Activated naive CD4-positive, alpha-beta T cell treated with anti-CD3 and anti-CD28 coated beads for 36 hours (primary cell): Measurements from ENCODE around the gene ARMC7. TPM values are rescaled to one million over a fixed set of nuclear protein-coding genes. Genes with fewer than 3 reads are reported as not detected.

Experiments
- CTCF ChIA-PET: fragments of 350-600 bp; sonication (Branson Sonifier 250); formaldehyde crosslinking; loops from one replicate; lab custom pipeline; 2021; ENCODE audit warnings: antibody characterized with exemption; lab: Charles Lee
- DNase-seq: peaks from one replicate; pipeline ENCODE4 v3.0.0-alpha.2; 2020
- H3K27ac Mint-ChIP-seq: one replicate; pipeline ENCODE4 v1.8.0; 2021; ENCODE audit warnings: mild to moderate bottlenecking, mixed read lengths
- H3K27me3 Mint-ChIP-seq: one replicate; pipeline ENCODE4 v1.8.0; 2021; ENCODE audit warnings: low read depth, mixed read lengths
- H3K36me3 Mint-ChIP-seq: one replicate; pipeline ENCODE4 v1.8.0; 2021; ENCODE audit warnings: low read depth, mixed read lengths
- H3K4me1 Mint-ChIP-seq: one replicate; pipeline ENCODE4 v1.8.0; 2021; ENCODE audit warnings: low read depth, mixed read lengths
- H3K4me3 Mint-ChIP-seq: one replicate; pipeline ENCODE4 v1.8.0; 2021; ENCODE audit warnings: mild to moderate bottlenecking, moderate library complexity, mixed read lengths
- H3K9me3 Mint-ChIP-seq: one replicate; pipeline ENCODE4 v1.8.0; 2021; ENCODE audit warnings: mixed read lengths
- intact Hi-C: fragments of 100-400 bp; cut with micrococcal nuclease; formaldehyde crosslinking; loops from one replicate; pipeline ENCODE4 v1.15.1; 2023
- total RNA-seq, 2 experiments: library from RNA; stranded (reverse); gene quantifications; one replicate each; pipeline ENCODE4 v1.2.3, GENCODE V29; 2021

The ARMC7 gene
- total RNA-seq, 2 experiments from 2014 or later: 3.8 to 4.9 TPM

DNA sequence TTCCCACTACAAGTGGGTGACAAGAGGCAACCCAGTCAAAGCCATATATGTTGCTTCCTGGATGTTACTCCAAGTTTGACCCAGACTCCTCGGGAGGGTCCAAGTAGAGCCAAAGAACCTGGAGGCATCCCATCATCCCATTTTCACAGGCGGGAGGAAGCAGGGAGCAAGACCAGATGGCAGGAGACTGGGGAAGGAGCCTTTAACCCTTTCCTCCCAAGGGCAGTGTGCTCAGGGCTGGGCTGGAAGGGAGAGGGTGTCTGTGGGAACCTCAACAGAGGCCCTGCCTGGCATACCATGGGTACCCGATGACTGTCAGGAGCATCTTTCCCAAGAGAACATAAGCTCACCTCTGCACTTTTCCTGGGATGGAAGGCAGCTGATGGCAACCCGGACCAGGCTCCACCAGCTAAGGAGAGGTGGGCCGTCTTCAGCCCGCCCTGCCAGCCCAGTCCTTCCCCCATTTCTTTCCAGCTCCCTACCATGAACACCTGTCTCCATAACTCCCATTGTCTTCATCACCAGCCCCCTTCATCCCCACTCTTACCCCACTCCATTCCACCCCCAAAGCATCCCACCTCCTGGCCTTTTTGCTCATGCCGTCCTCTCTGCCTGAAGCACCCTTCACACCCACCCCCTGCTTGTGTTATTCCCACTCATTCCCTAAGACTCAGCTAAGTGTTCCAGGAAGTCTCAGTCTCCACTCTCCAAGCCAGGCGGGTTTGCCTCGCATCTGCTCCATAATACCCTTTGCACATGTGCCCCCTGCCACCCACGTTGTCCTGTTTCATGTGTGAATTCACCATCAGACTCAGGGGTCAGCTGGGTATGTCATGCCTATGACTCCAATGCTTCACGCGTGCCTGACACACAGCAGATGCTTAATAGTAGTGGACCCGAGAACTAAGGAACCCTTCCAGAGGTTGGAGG is 27.9 kb upstream of the ARMC7 start:
- DNase-seq: no peak
- H3K4me3 Mint-ChIP-seq: no peak overlapping the region
- H3K36me3 Mint-ChIP-seq: no peaks in the 10 kb centered on the region
- no peaks in the 10 kb centered on the region for H3K27me3 Mint-ChIP-seq
- no peak overlapping the region for H3K27ac Mint-ChIP-seq
- intact Hi-C loops: no loop called here
- H3K4me1 Mint-ChIP-seq: peaks cover 33% of the 10 kb centered on the region
- no peaks in the 10 kb centered on the region for H3K9me3 Mint-ChIP-seq
- CTCF ChIA-PET: interaction anchor here (0.6 to 0.9 kb wide), 2 partner anchors 48 to 121 kb away, joined by 3 read pairs; no protein-coding TSS in a partner anchor

DNA sequence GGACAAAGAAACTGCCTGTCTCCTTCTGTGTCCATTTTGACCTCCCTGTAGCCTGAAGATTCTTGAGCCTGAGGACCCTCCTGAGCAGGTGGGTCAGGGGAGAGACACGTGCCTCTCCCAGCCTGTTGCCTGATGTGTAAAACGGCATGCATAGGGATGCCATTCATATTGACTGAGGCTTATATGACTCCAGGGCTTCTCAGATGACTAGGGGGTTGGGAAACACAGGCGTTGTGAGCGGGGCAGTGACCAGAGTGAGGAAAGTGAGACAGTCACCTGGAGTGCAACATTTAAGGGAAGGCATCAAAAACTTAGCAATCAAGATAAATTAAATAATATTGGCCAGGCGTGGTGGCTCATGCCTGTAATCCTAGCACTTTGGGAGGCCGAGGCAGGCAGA is 27.1 kb upstream of the ARMC7 start:
- H3K4me1 Mint-ChIP-seq: peaks cover 33% of the 10 kb centered on the region
- CTCF ChIA-PET: no interaction called here
- intact Hi-C loops: no loop called here
- no peak overlapping the region for H3K27ac Mint-ChIP-seq
- no peak overlapping the region for H3K4me3 Mint-ChIP-seq
- H3K36me3 Mint-ChIP-seq: no peaks in the 10 kb centered on the region
- no peaks in the 10 kb centered on the region for H3K27me3 Mint-ChIP-seq
- no peaks in the 10 kb centered on the region for H3K9me3 Mint-ChIP-seq
- DNase-seq: no peak

DNA sequence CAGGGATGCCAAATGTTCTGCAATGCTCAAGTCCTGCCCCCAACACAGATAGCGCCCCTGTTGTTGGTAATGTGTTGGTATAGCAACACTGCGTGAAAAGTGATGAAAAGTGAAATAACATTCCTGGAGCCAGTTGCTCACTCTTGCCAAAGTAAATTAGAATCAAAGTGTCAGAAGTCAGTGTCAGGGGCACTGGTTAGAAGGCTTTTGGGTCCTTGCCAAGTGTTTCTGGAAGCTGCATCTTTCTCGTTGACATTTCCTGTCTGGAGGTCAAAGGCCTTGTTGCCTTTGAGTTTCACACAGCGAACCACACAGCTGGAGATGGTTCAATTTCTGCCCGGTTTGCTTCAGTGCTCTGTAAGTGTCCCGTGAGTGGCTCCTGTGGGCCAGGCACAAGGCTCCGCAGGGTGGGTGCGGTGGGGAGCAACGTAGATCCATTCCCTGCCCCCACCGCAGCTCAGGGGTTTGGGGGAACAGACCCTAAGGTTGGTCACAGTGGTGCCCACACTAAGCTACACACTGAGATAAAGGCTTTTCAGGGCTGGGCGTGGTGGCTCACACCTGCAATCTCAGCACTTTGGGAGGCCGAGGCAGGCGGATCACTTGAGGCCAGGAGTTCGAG is 25.6 kb upstream of the ARMC7 start:
- no peak overlapping the region for H3K4me3 Mint-ChIP-seq

DNA sequence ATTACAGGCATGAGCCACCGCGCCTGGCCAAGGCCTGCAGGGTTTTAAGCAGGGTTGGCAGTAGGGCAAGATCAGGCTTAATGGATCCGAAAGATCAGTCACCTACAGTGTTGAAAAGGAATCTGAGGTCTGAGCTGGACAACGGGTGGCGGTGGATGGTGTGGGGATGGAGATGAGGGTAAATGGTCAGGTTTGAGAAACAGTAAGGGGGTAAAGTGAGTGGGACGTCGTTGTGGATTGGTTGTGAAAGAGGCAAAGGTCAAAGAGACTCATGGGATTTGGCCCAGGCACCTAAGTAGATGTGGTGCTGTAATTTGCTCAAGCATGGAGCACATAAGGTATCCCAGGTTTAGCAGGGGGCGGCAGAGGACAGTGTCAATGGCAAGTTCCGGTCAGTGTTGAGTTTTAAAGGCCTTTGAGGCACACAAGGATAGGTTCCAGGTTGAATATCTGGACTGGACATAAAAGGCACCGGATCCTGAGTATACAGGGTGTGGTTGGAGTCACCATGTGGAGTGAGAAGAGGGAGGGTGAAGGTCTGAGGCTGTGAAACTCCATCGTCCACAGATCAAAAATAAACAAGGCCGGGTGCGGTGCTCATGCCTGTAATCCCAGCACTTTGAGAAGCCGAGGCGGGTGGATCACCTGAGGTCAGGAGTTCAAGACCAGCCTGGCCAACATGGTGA is 23.1 kb upstream of the ARMC7 start:
- Mint-ChIP-seq H3K9me3 (no peaks in the 10 kb centered on the region), H3K27ac (no peak overlapping the region), H3K27me3 (no peaks in the 10 kb centered on the region), H3K4me3 (peak overlapping the region; percentile 10), H3K4me1 (peaks cover 42% of the 10 kb centered on the region), H3K36me3 (no peaks in the 10 kb centered on the region)
- DNase-seq: no peak
- intact Hi-C loops: loop anchor here (5.0 kb wide), 2 partner anchors 39 to 124 kb away; partner anchors contain the start of genes ATP5PD and KCTD2
- CTCF ChIA-PET: no interaction called here

More for the DNA sequence above, 25.6 kb upstream of the ARMC7 start:
- peak; percentile 36 for DNase-seq
- no peaks in the 10 kb centered on the region for H3K27me3 Mint-ChIP-seq
- intact Hi-C loops: no loop called here
- no peaks in the 10 kb centered on the region for H3K36me3 Mint-ChIP-seq
- H3K4me1 Mint-ChIP-seq: peaks cover 34% of the 10 kb centered on the region
- CTCF ChIA-PET: interaction anchor here (0.7 to 1.9 kb wide), 6 partner anchors 10 to 1773 kb away, joined by 3 to 10 read pairs (median 4); no protein-coding TSS in a partner anchor
- H3K9me3 Mint-ChIP-seq: no peaks in the 10 kb centered on the region
- no peak overlapping the region for H3K27ac Mint-ChIP-seq

DNA sequence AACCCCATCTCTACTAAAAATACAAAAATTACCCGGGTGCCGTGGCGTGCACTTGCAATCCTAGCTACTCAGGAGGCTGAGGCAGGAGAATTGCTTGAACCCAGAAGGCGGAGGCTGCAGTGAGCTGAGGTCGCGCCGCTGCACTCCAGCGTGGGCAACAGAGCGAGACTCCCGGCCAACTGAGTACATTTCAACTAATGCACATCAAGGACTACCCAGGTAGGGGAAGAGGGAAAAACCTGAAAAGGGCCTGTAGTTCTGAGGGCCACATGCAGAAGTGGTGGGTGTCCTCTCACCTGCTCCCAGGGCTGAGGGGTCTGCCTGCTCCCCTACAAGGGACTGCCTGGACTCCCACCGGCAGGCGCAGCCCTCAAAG is 22.6 kb upstream of the ARMC7 start:
- Mint-ChIP-seq H3K9me3 (no peaks in the 10 kb centered on the region), H3K4me3 (peak overlapping the region; percentile 62), H3K4me1 (peaks cover 42% of the 10 kb centered on the region), H3K27me3 (no peaks in the 10 kb centered on the region), H3K36me3 (no peaks in the 10 kb centered on the region), H3K27ac (no peak overlapping the region)
- CTCF ChIA-PET: interaction anchor here (1.7 kb wide), 1 partner anchor 27 kb away, joined by 8 read pairs; no protein-coding TSS in a partner anchor
- intact Hi-C loops: loop anchor here (5.0 kb wide), 2 partner anchors 40 to 125 kb away; partner anchors contain the start of genes ATP5PD and KCTD2
- no peak for DNase-seq

DNA sequence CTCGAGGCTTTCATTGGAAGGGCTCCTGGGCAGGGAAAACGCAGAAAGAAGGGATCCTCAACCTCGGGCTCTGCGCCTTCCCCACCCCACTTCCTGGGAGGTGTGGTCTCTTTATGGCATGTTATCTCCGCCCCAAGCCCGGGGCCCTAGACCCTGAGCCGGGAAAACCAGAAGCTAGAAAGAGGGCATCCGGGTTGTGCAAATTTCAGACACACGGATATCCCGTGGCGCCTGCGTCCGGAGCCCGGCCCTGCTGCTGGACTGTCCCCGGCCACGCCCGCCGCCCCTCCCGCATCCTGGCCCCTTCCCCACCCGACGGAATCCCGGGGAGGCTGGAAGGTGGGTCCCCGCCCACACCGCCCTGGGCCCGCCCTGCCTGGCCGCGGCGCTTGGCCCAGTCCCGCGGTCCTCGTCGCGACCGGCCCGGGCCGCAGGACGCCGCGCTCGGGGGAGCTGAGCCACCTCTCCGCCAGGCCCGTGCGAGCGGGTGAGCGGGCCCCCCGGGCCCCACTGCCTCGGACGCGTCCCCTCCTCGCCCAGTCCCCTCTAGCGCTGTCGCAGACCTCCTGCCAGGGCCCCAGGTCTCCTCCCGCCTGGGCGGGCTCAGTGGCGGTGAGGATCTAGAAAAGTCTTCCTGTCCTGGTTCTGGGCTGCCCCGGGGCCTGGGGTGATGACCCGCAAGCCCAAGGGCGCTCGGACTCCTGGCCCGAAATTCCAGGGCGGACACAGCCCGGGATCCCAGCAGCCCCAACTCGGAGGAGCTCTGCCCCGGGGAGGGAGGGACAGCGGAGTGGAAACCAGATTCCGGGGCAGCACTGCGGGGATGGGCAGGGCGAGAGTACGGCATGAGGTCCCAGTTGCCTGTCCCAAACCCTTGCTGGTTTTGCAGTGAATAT is 22.0 kb upstream of the ARMC7 start, which contains the start of gene SLC16A5:
Gene SLC16A5, plus strand, starts transcription at position 397 of the 896 bp plus-strand sequence. CDS start 5,683 bp downstream, outside the sequence.
- Mint-ChIP-seq H3K27me3 (no peaks in the 10 kb centered on the region), H3K4me1 (peaks cover 44% of the 10 kb centered on the region), H3K9me3 (no peaks in the 10 kb centered on the region), H3K4me3 (peak within 1 kb of the TSS; percentile 70), H3K36me3 (no peaks in the 10 kb centered on the region), H3K27ac (peak within 1 kb of the TSS; percentile 56)
- intact Hi-C loops: loop anchor here (2.0 to 5.0 kb wide), 3 partner anchors 21 to 126 kb away; partner anchors contain the start of genes ARMC7, ATP5PD and KCTD2
- DNase-seq: peak; percentile 58
- CTCF ChIA-PET: interaction anchor here (0.6 to 1.9 kb wide), 7 partner anchors 11 to 126 kb away, joined by 3 to 8 read pairs (median 5); no protein-coding TSS in a partner anchor

DNA sequence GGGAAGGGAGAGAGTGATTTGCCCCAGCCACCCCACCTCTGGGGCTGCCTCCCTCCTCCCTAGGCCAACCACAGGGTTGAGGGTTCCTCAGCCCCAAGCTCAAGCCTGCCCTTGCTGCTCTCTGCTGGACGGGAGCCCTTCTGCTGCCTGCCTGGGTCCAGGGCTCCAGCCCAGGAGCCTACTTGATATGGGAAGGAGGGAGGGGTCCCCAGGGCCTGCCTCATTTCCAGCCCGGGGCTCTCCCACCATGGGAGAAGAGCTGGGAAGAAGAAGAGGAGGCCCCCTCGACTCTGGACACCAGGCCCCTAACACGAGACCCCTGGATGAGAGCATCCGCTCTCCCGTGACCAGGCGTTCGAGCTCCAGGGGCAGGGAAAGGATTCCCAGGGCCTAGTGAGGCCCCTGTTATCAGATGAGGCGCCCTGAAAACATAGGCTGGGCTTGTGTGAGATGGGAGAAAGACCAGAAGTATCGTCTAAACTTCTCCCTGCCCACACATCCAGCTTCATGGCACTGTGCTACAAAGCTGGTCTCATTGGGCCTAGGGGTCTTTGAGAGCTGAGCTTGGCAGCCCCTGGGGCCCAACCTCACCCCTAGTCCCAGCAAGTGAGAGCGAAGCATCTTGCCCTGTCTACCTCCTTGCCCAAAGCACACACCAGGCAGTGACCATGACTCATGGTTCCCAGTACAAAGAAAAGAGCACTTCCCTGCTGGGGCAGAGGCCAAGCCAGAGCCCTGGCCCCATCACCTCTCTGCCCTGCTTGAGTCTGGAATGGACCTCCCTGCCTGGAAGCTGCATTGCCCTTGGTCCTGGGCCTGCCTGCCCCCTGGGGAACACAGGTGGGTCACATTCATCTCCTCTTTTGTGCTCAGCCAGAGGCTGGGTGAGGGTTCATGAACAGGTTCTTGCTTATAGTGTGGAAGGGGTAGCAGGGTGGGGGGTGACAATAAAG is 21.0 kb upstream of the ARMC7 start:
- intact Hi-C loops: loop anchor here (2.0 to 5.0 kb wide), 3 partner anchors 20 to 126 kb away; partner anchors contain the start of genes ARMC7, ATP5PD and KCTD2
- H3K27ac Mint-ChIP-seq: no peak overlapping the region
- peak overlapping the region; percentile 70 for H3K4me3 Mint-ChIP-seq
- H3K27me3 Mint-ChIP-seq: no peaks in the 10 kb centered on the region
- H3K36me3 Mint-ChIP-seq: no peaks in the 10 kb centered on the region
- CTCF ChIA-PET: interaction anchor here (0.6 to 1.9 kb wide), 8 partner anchors 12 to 127 kb away, joined by 3 to 8 read pairs (median 4); no protein-coding TSS in a partner anchor
- DNase-seq: peak; percentile 37
- H3K9me3 Mint-ChIP-seq: no peaks in the 10 kb centered on the region
- H3K4me1 Mint-ChIP-seq: peaks cover 43% of the 10 kb centered on the region

DNA sequence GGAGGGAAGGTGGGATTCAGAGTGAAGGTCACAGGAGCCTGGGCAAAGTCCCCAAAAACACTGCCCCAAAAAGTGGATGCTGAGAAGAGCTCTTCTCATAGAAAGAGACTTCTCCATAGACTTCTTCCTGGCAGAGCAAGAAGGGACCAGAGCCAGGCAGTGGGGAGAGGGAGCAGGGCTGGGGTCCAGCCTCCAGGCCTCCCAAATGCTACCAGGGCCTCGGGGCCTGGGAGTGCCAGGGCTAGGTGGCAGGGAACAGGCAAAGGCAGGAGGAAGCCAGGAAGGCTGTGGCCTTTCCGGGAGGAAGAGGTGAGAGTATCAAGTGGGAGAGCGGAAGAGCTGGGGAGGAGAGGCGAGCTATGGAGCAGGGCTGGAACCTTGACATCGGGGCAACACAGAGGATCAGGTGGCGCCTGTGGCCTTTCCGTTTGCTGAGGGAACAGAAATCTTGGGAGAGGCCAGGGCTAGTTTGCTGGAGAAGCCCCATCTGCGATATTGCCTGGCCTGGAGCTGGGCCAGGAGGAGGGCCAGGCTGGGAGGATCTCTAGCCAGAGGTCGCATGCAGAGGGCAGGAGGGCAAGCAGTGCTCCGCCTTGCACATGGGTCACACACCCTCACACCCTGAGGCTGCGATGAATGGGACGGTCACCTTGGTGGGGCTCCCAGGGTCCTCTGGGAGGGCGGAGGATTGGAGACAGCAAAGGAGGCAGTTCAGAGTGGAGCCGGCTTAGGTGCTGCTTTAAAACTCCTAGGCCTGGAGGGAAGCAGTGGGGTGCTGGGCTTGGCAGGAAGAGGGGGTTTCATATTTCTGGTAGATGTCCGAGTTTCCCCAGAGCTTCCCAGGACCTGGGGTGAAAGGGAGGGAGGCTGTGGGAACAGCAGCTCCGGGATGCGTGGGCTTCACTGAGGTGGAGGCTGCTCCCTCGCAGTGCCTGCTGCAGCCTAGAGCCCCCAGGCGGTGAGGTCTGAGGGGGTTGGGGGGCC is 18.6 kb upstream of the ARMC7 start:
- CTCF ChIA-PET: interaction anchor here (0.7 to 1.1 kb wide), 3 partner anchors 25 to 133 kb away, joined by 3 to 5 read pairs (median 5); no protein-coding TSS in a partner anchor
- no peak for DNase-seq
- no peaks in the 10 kb centered on the region for H3K27me3 Mint-ChIP-seq
- no peak overlapping the region for H3K4me3 Mint-ChIP-seq
- intact Hi-C loops: no loop called here
- no peaks in the 10 kb centered on the region for H3K9me3 Mint-ChIP-seq
- H3K27ac Mint-ChIP-seq: no peak overlapping the region
- no peaks in the 10 kb centered on the region for H3K36me3 Mint-ChIP-seq
- peaks cover 31% of the 10 kb centered on the region for H3K4me1 Mint-ChIP-seq

DNA sequence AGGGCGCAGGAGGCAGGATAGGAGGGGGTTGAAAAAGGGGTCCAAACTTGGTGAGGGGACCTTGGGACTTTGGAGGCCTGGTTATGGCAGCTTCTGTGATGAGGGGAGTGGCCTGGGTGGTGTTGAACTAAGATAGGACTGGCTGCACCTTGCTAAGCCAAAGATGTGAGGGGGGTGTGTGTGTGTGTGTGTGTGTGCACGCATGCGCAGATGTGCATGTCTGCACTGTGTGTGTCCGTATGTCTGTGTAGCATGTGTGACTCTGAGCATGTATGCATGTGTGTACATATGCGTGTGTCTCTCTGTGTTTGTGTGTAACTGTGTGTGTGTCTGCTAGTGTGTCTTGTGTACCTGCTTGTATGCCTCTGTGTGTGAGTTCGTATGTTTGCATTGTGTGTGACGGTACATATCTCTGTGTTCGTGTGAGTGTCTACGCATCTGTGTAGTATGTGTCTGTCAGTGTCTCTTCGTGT is 17.9 kb upstream of the ARMC7 start:
- intact Hi-C loops: no loop called here
- CTCF ChIA-PET: no interaction called here
- Mint-ChIP-seq H3K27ac (no peak overlapping the region), H3K27me3 (no peaks in the 10 kb centered on the region), H3K9me3 (no peaks in the 10 kb centered on the region), H3K4me1 (peaks cover 27% of the 10 kb centered on the region), H3K36me3 (no peaks in the 10 kb centered on the region), H3K4me3 (no peak overlapping the region)
- DNase-seq: no peak
